Right renal pelvis (tissue), 4 donors: ENCODE results near the gene TAF13. TPM values are rescaled to one million over a fixed set of nuclear protein-coding genes. Genes with fewer than 3 reads are reported as not detected.
A peak's percentile ranks its signal among the peaks of the same experiment; 100 is the strongest.

Experiments
- DNase-seq, 4 donors: peaks; one replicate each; pipeline ENCODE4 v3.0.0-alpha.2; 2013; ENCODE audit warnings: low read depth in 4 of 4, low spot score in 3 of 4, missing footprints in 1 of 4
- polyA plus RNA-seq, 4 donors: library from polyadenylated mRNA; unstranded; fragments of 120-200 nt; gene quantifications; one replicate each; pipeline ENCODE4 v1.2.1, GENCODE V29; 2013; ENCODE audit not compliant: insufficient read length in 4 of 4

The TAF13 gene
- polyA plus RNA-seq = 10 to 100 TPM; 42.8 to 57.2 (median 51.9) TPM

GRCh38 chr1:109075531-109076490 lies at the start of gene TAF13:
TSS of gene TAF13 (minus strand) at chr1:109076003. CDS start at chr1:109075947, 56 bp downstream.
- DNase-seq = peak; percentile 85 to 93 (median 89)

GRCh38 chr1:109120356-109120755 lies 44.6 kb upstream of the TAF13 start:
- DNase-seq = no peak

- DNase-seq = no peak
Measured at GRCh38 chr1:109118089-109118488, 42.3 kb upstream of the TAF13 start.

GRCh38 chr1:109116286-109116685 lies 40.5 kb upstream of the TAF13 start:
- no peak for DNase-seq

- DNase-seq = no peak
Measured at GRCh38 chr1:109115685-109116084, 39.9 kb upstream of the TAF13 start.

GRCh38 chr1:109114342-109114674 lies 38.5 kb upstream of the TAF13 start:
- DNase-seq = no peak

- no peak for DNase-seq
Measured at GRCh38 chr1:109113590-109114341, 38.0 kb upstream of the TAF13 start, which contains the start of gene ELAPOR1. TSS of gene ELAPOR1 (plus strand) at chr1:109114115. CDS start at chr1:109114184, 69 bp downstream.

GRCh38 chr1:109112652-109113285 lies 37.0 kb upstream of the TAF13 start:
- DNase-seq = peak; percentile 86 to 92 (median 88)

GRCh38 chr1:109112056-109112651 lies 36.4 kb upstream of the TAF13 start:
- DNase-seq = no peak

GRCh38 chr1:109111386-109112055 lies 35.7 kb upstream of the TAF13 start:
- no peak for DNase-seq

- no peak for DNase-seq
Measured at GRCh38 chr1:109109906-109110305, 34.1 kb upstream of the TAF13 start.

GRCh38 chr1:109107785-109108184 lies 32.0 kb upstream of the TAF13 start:
- no peak for DNase-seq

GRCh38 chr1:109105881-109106280 lies 30.1 kb upstream of the TAF13 start:
- DNase-seq = no peak

GRCh38 chr1:109104364-109105151 lies 28.8 kb upstream of the TAF13 start:
- DNase-seq = no peak

GRCh38 chr1:109099938-109100773 lies 24.4 kb upstream of the TAF13 start:
- peak; percentile 88 to 97 (median 96) for DNase-seq

- no peak for DNase-seq
Measured at GRCh38 chr1:109096120-109096519, 20.3 kb upstream of the TAF13 start.

GRCh38 chr1:109095631-109096030 lies 19.8 kb upstream of the TAF13 start:
- DNase-seq = no peak

GRCh38 chr1:109094871-109095270 lies 19.1 kb upstream of the TAF13 start:
- DNase-seq = no peak
